Measurements from ENCODE around the gene LDLRAD4. TPM values are rescaled to one million over a fixed set of nuclear protein-coding genes. Genes with fewer than 3 reads are reported as not detected.

The LDLRAD4 gene
- total RNA-seq, 1 donor = 0.54 TPM

GRCh38 chr18:13587477-13587876, 368.9 kb downstream of the LDLRAD4 start:
- no peak overlapping the region for H3K4me3 ChIP-seq (ENCODE audit: low read depth, low read length)
- no peak for DNase-seq (ENCODE audit: low read depth)
- TF ChIP-seq CTCF (IDR thresholded peaks at IDR 0.05; ENCODE audit: insufficient read depth, low read length) = no peak

GRCh38 chr18:13587937-13588336, 369.4 kb downstream of the LDLRAD4 start:
- H3K4me3 ChIP-seq (ENCODE audit: low read depth, low read length) = no peak overlapping the region
- TF ChIP-seq CTCF (IDR thresholded peaks at IDR 0.05; ENCODE audit: insufficient read depth, low read length) = no peak
- no peak for DNase-seq (ENCODE audit: low read depth)

GRCh38 chr18:13589316-13589715, 370.8 kb downstream of the LDLRAD4 start:
- TF ChIP-seq CTCF (IDR thresholded peaks at IDR 0.05; ENCODE audit: insufficient read depth, low read length) = no peak
- DNase-seq (ENCODE audit: low read depth) = no peak
- no peak overlapping the region for H3K4me3 ChIP-seq (ENCODE audit: low read depth, low read length)

GRCh38 chr18:13589943-13590342, 371.4 kb downstream of the LDLRAD4 start:
- TF ChIP-seq CTCF (IDR thresholded peaks at IDR 0.05; ENCODE audit: insufficient read depth, low read length) = no peak
- H3K4me3 ChIP-seq (ENCODE audit: low read depth, low read length) = no peak overlapping the region
- DNase-seq (ENCODE audit: low read depth) = no peak

GRCh38 chr18:13592246-13592645, 373.7 kb downstream of the LDLRAD4 start:
- no peak for TF ChIP-seq CTCF (IDR thresholded peaks at IDR 0.05; ENCODE audit: insufficient read depth, low read length)
- no peak for DNase-seq (ENCODE audit: low read depth)
- H3K4me3 ChIP-seq (ENCODE audit: low read depth, low read length) = no peak overlapping the region

- DNase-seq (ENCODE audit: low read depth) = no peak
- TF ChIP-seq CTCF (IDR thresholded peaks at IDR 0.05; ENCODE audit: insufficient read depth, low read length) = no peak
- no peak overlapping the region for H3K4me3 ChIP-seq (ENCODE audit: low read depth, low read length)
Measured at GRCh38 chr18:13594551-13594950, 376.0 kb downstream of the LDLRAD4 start.

GRCh38 chr18:13597068-13597467, 378.5 kb downstream of the LDLRAD4 start:
- TF ChIP-seq CTCF (IDR thresholded peaks at IDR 0.05; ENCODE audit: insufficient read depth, low read length) = no peak
- H3K4me3 ChIP-seq (ENCODE audit: low read depth, low read length) = no peak overlapping the region
- no peak for DNase-seq (ENCODE audit: low read depth)
